ENCODE data around the gene CNTN1.
"Not testable (repeated sequence)": the region's sequence is repeated elsewhere in the genome, so short reads cannot be mapped to it uniquely, and the experiment has no call there.

CNTN1 gene

GRCh38 chr12:41061192-41061591 is 369.0 kb downstream of the CNTN1 start:
- H3K27ac ChIP-seq = peak overlapping the region; percentile 73
- TF ChIP-seq, protein P1, sequence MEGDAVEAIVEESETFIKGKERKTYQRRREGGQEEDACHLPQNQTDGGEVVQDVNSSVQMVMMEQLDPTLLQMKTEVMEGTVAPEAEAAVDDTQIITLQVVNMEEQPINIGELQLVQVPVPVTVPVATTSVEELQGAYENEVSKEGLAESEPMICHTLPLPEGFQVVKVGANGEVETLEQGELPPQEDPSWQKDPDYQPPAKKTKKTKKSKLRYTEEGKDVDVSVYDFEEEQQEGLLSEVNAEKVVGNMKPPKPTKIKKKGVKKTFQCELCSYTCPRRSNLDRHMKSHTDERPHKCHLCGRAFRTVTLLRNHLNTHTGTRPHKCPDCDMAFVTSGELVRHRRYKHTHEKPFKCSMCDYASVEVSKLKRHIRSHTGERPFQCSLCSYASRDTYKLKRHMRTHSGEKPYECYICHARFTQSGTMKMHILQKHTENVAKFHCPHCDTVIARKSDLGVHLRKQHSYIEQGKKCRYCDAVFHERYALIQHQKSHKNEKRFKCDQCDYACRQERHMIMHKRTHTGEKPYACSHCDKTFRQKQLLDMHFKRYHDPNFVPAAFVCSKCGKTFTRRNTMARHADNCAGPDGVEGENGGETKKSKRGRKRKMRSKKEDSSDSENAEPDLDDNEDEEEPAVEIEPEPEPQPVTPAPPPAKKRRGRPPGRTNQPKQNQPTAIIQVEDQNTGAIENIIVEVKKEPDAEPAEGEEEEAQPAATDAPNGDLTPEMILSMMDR (conservative IDR thresholded peaks at IDR 0.05) = no peak

- TF ChIP-seq, protein P1 (conservative IDR thresholded peaks at IDR 0.05) = no peak
- H3K27ac ChIP-seq = no peak overlapping the region
Observed at GRCh38 chr12:41064411-41064810, 372.2 kb downstream of the CNTN1 start.

GRCh38 chr12:41067941-41068645 is 375.9 kb downstream of the CNTN1 start:
- TF ChIP-seq, protein P1 (conservative IDR thresholded peaks at IDR 0.05) = 0 out of 2 replicates have a peak, but pooled peaks have one; percentile 26

GRCh38 chr12:41073633-41074472 is 381.6 kb downstream of the CNTN1 start:
- TF ChIP-seq, protein P1 (conservative IDR thresholded peaks at IDR 0.05) = no peak
- no peak overlapping the region for H3K27ac ChIP-seq

More at GRCh38 chr12:41067941-41068645, 375.9 kb downstream of the CNTN1 start:
- no peak overlapping the region for H3K27ac ChIP-seq

- TF ChIP-seq, protein P1 (conservative IDR thresholded peaks at IDR 0.05) = no peak
- H3K27ac ChIP-seq = no peak overlapping the region
Observed at GRCh38 chr12:41074473-41074769, 382.2 kb downstream of the CNTN1 start.

DNA sequence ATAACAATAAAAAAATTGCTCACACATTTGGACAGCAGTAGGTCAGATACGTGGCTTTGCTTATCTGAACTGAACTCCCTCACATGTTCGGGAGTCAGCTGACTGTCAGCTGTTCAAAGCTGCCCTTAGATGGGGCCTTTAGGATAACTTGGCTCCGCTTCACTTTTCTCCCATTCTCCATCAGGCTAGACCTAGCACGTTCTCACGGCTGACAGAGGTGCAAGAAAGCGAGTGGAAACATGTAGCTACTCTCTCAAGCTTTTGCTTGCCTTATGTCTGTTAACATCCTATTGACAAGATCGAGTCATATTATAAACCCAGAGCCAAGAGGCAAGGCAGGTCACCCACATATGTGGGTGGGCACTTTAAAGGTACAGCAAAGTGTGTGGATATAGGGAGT is 383.9 kb downstream of the CNTN1 start:
- no peak overlapping the region for H3K27ac ChIP-seq
- TF ChIP-seq, protein P1 (conservative IDR thresholded peaks at IDR 0.05) = no peak

DNA sequence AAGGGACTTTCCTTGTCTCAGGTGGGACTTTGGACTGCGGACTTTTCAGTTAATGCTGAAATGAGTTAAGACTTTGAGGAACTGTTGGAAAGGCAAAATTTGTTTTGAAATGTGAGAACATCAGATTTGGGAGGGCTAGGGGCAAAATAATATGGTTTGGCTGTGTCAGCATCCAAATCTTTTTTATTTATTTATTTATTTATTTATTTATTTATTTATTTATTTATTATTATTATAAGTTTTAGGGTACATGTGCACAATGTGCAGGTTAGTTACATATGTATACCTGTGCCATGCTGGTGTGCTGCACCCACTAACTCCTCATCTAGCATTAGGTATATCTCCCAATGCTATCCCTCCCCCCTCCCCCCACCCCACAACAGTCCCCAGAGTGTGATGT is 389.0 kb downstream of the CNTN1 start:
- not testable (repeated sequence) for H3K27ac ChIP-seq

DNA sequence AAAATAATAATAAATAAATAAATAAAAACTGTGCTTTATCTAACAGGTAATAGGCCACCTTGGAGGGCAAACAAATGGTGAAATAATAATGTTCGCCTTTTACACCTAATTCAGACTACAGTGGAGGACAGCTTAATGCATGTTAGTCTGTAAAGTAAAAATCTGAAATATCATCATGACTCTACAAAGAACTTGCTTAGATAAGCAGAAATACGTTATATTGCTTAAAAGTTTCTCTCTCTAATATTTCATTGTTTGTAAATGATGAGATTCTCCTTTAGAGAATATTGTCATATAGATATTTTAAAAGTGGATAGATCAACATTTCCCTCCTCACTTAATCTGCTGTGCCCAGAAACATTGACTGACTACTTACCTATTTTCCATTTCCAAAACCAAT is 397.2 kb downstream of the CNTN1 start:
- TF ChIP-seq, protein P1 (conservative IDR thresholded peaks at IDR 0.05) = no peak
- H3K27ac ChIP-seq = no peak overlapping the region

All from VCaP (cell line).